ENCODE measurements around the gene PAK4. TPM values are rescaled to one million over a fixed set of nuclear protein-coding genes. Genes with fewer than 3 reads are reported as not detected.

Gene PAK4
- total RNA-seq, 4 donors from 2014 or later = 6.1 to 16.3 (median 7.5) TPM

GRCh38 chr19:39119830-39120229, 5.8 kb upstream of the PAK4 start:
- Histone ChIP-seq H3K4me1 (peaks cover 0 to 7% (median under 1%) of the 10 kb centered on the region in 3 donors), H3K9me3 (no peaks in the 10 kb centered on the region), H3K4me3 (no peak overlapping the region), H3K27ac (no peak overlapping the region), H3K36me3 (no peaks in the 10 kb centered on the region), H3K27me3 (peaks cover 19% of the 10 kb centered on the region)
- WGBS, 2 donors (ENCODE audit: low coverage in 1 of 2) = 50 to 57% methylated on average over 1 of the region's 1 CpG
- no peak for ATAC-seq
- TF ChIP-seq POLR2AphosphoS5 (IDR thresholded peaks at IDR 0.05) = no peak
- TF ChIP-seq, protein P1, sequence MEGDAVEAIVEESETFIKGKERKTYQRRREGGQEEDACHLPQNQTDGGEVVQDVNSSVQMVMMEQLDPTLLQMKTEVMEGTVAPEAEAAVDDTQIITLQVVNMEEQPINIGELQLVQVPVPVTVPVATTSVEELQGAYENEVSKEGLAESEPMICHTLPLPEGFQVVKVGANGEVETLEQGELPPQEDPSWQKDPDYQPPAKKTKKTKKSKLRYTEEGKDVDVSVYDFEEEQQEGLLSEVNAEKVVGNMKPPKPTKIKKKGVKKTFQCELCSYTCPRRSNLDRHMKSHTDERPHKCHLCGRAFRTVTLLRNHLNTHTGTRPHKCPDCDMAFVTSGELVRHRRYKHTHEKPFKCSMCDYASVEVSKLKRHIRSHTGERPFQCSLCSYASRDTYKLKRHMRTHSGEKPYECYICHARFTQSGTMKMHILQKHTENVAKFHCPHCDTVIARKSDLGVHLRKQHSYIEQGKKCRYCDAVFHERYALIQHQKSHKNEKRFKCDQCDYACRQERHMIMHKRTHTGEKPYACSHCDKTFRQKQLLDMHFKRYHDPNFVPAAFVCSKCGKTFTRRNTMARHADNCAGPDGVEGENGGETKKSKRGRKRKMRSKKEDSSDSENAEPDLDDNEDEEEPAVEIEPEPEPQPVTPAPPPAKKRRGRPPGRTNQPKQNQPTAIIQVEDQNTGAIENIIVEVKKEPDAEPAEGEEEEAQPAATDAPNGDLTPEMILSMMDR (IDR thresholded peaks at IDR 0.05) = no peak
- TF ChIP-seq EP300 (IDR thresholded peaks at IDR 0.05) = no peak
- no peak for TF ChIP-seq POLR2A (IDR thresholded peaks at IDR 0.05)

DNA sequence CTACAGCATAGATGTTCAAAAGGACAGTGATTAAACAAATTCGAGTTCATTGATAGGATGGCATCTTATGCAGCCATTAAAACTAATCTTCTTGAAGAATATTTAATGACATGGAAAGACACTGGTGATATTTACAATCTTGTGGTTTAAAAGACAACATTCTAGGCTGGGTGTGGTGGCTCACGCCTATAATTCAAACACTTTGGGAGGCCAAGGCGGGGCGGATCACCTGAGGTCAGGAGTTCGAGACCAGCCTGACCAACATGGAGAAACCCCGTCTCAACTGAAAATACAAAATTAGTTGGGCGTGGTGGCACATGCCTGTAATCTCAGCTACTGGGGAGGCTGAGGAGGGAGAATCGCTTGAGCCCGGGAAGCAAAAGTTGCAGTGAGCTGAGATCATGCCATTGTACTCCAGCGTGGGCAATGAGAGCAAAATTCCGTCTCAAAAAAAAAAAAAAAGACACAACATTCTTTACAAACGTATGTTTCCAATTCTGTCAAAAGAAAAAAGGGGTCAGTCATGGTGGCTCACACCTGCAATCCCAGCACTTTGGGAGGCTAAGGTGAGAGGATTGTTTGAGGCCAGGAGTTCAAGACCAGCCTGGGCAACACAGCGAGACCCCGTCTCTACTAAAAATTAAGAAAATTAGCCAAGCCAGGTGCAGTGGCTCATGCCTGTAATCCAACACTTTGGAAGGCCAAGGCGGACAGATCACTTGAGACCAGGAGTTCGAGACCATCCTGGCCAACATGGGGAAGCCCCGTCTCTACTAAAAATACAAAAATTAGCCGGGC, 2.5 kb upstream of the PAK4 start:
- H3K36me3 ChIP-seq = no peaks in the 10 kb centered on the region
- H3K27ac ChIP-seq = no peak overlapping the region
- 80 to 85% methylated on average over 15 to 16 of the region's 18 CpGs for WGBS, 2 donors (ENCODE audit: low coverage in 1 of 2)
- TF ChIP-seq POLR2AphosphoS5 (IDR thresholded peaks at IDR 0.05) = no peak
- no peak for TF ChIP-seq POLR2A (IDR thresholded peaks at IDR 0.05)
- TF ChIP-seq, protein P1 (IDR thresholded peaks at IDR 0.05) = no peak
- no peak for TF ChIP-seq EP300 (IDR thresholded peaks at IDR 0.05)
- H3K4me3 ChIP-seq = no peak overlapping the region
- H3K4me1 ChIP-seq = peaks cover 0 to 35% (median 16%) of the 10 kb centered on the region in 3 donors
- H3K9me3 ChIP-seq = no peaks in the 10 kb centered on the region
- no peak for ATAC-seq
- peaks cover 13% of the 10 kb centered on the region for H3K27me3 ChIP-seq

- Histone ChIP-seq H3K4me1 (peaks cover 0 to 46% (median 23%) of the 10 kb centered on the region in 3 donors), H3K27me3 (peaks cover 13% of the 10 kb centered on the region), H3K4me3 (no peak overlapping the region), H3K36me3 (no peaks in the 10 kb centered on the region), H3K27ac (no peak overlapping the region), H3K9me3 (no peaks in the 10 kb centered on the region)
- WGBS, 2 donors (ENCODE audit: low coverage in 1 of 2) = 69 to 90% methylated on average over 2 to 6 of the region's 7 CpGs
- TF ChIP-seq, protein P1 (IDR thresholded peaks at IDR 0.05) = no peak
- TF ChIP-seq EP300 (IDR thresholded peaks at IDR 0.05) = no peak
- TF ChIP-seq POLR2A (IDR thresholded peaks at IDR 0.05) = no peak
- no peak for TF ChIP-seq POLR2AphosphoS5 (IDR thresholded peaks at IDR 0.05)
- ATAC-seq = no peak
Observed at GRCh38 chr19:39124136-39124764, 1.3 kb upstream of the PAK4 start.

GRCh38 chr19:39125199-39125553, 410 bp upstream of the PAK4 start:
- peaks cover 7% of the 10 kb centered on the region for H3K27me3 ChIP-seq
- WGBS, 2 donors (ENCODE audit: low coverage in 1 of 2) = 34 to 39% methylated on average over 7 of the region's 7 CpGs
- peak overlapping the region; percentile 60 to 94 for H3K4me3 ChIP-seq
- peaks cover 0 to 55% (median 28%) of the 10 kb centered on the region in 3 donors for H3K4me1 ChIP-seq
- H3K36me3 ChIP-seq = no peaks in the 10 kb centered on the region
- H3K27ac ChIP-seq = peak overlapping the region; percentile 17 to 90 (median 84)
- TF ChIP-seq EP300 (IDR thresholded peaks at IDR 0.05) (no peak), POLR2A (IDR thresholded peaks at IDR 0.05) (no peak), POLR2AphosphoS5 (IDR thresholded peaks at IDR 0.05) (no peak)
- TF ChIP-seq, protein P1 (IDR thresholded peaks at IDR 0.05) = no peak
- H3K9me3 ChIP-seq = no peaks in the 10 kb centered on the region
- no peak for ATAC-seq

Data from gastroesophageal sphincter (tissue), 4 donors.